Osteocyte (in vitro differentiated cells): ENCODE data around the gene ADARB1. TPM values are rescaled to one million over a fixed set of nuclear protein-coding genes. Genes with fewer than 3 reads are reported as not detected.

Experiments used
- DNase-seq: peaks from one replicate; pipeline ENCODE4 v3.0.0; 2021; ENCODE audit warnings: mixed read lengths; ENCODE audit not compliant: unreplicated experiment; ENCODE audit errors: extremely low spot score
- H3K27ac Mint-ChIP-seq: one replicate; pipeline ENCODE4 v1.8.0; 2021; ENCODE audit warnings: mild to moderate bottlenecking, mixed read lengths; ENCODE audit not compliant: unreplicated experiment
- H3K27me3 Mint-ChIP-seq: one replicate; pipeline ENCODE4 v1.8.0; 2021; ENCODE audit warnings: mixed read lengths; ENCODE audit not compliant: unreplicated experiment
- H3K36me3 Mint-ChIP-seq: one replicate; pipeline ENCODE4 v1.8.0; 2021; ENCODE audit warnings: mixed read lengths; ENCODE audit not compliant: unreplicated experiment
- H3K4me1 Mint-ChIP-seq: one replicate; pipeline ENCODE4 v1.8.0; 2021; ENCODE audit warnings: mixed read lengths; ENCODE audit not compliant: unreplicated experiment
- H3K4me3 Mint-ChIP-seq: one replicate; pipeline ENCODE4 v1.8.0; 2021; ENCODE audit warnings: mild to moderate bottlenecking, moderate library complexity, mixed read lengths; ENCODE audit not compliant: unreplicated experiment
- H3K9me3 Mint-ChIP-seq: one replicate; pipeline ENCODE4 v1.8.0; 2021; ENCODE audit warnings: mixed read lengths; ENCODE audit not compliant: unreplicated experiment
- CTCF ChIP-seq: fragments of 200-600 bp; sonication (generic); IDR thresholded peaks from 2 replicates; pipeline ENCODE4 v1.5.0; 2021; ENCODE audit warnings: antibody characterized with exemption, mild to moderate bottlenecking, moderate library complexity
- total RNA-seq: library from RNA; stranded (reverse); gene quantifications from 2 replicates; pipeline ENCODE4 v1.2.1, GENCODE V29; 2021

ADARB1 gene
- total RNA-seq, 1 donor from 2014 or later = 126 TPM

- peaks cover 6% of the 10 kb centered on the region for H3K9me3 Mint-ChIP-seq
- H3K4me3 Mint-ChIP-seq = no peak overlapping the region
- H3K27ac Mint-ChIP-seq = no peak overlapping the region
- H3K36me3 Mint-ChIP-seq = no peaks in the 10 kb centered on the region
- peaks cover 2% of the 10 kb centered on the region for H3K27me3 Mint-ChIP-seq
- TF ChIP-seq CTCF = no peak
- DNase-seq = no peak
- H3K4me1 Mint-ChIP-seq = peaks cover 16% of the 10 kb centered on the region
These were observed 178.8 kb downstream of the ADARB1 start for GRCh38 chr21:45253180-45253579.

- Mint-ChIP-seq H3K4me1 (peaks cover 12% of the 10 kb centered on the region), H3K9me3 (peaks cover 6% of the 10 kb centered on the region), H3K27ac (no peak overlapping the region), H3K4me3 (no peak overlapping the region), H3K36me3 (no peaks in the 10 kb centered on the region), H3K27me3 (no peaks in the 10 kb centered on the region)
- DNase-seq = no peak
- TF ChIP-seq CTCF = no peak
These were observed 179.5 kb downstream of the ADARB1 start for GRCh38 chr21:45253633-45254459.

- H3K4me1 Mint-ChIP-seq = peaks cover 13% of the 10 kb centered on the region
- no peak overlapping the region for H3K27ac Mint-ChIP-seq
- TF ChIP-seq CTCF = no peak
- no peaks in the 10 kb centered on the region for H3K27me3 Mint-ChIP-seq
- peaks cover 6% of the 10 kb centered on the region for H3K9me3 Mint-ChIP-seq
- no peak for DNase-seq
- H3K36me3 Mint-ChIP-seq = no peaks in the 10 kb centered on the region
- H3K4me3 Mint-ChIP-seq = no peak overlapping the region
These were observed 180.1 kb downstream of the ADARB1 start for GRCh38 chr21:45254460-45254930.

- TF ChIP-seq CTCF = no peak
- Mint-ChIP-seq H3K36me3 (no peaks in the 10 kb centered on the region), H3K9me3 (peaks cover 5% of the 10 kb centered on the region), H3K27me3 (no peaks in the 10 kb centered on the region), H3K27ac (no peak overlapping the region), H3K4me1 (peaks cover 14% of the 10 kb centered on the region), H3K4me3 (no peak overlapping the region)
- DNase-seq = no peak
These were observed 181.1 kb downstream of the ADARB1 start for GRCh38 chr21:45255381-45256020.
